HepG2 (cell line): ENCODE measurements around the gene TMEM178A. TPM values are rescaled to one million over a fixed set of nuclear protein-coding genes. Genes with fewer than 3 reads are reported as not detected.
A peak's percentile ranks its signal among the peaks of the same experiment; 100 is the strongest.

Source experiments
- AGO1 ChIP-seq: fragments of 200-400 bp; formaldehyde crosslinking; IDR thresholded peaks from 2 replicates; pipeline ENCODE4 v1.6.1; 2017; ENCODE audit warnings: mild to moderate bottlenecking, low read depth, low read length, moderate library complexity; ENCODE audit not compliant: poor library complexity, severe bottlenecking
- CBX2 ChIP-seq, 2 experiments: fragments of 200-600 bp in 1 of 2; sonication (generic); formaldehyde crosslinking in 1 of 2; IDR thresholded peaks; 2 replicates each; pipeline versions ENCODE4 v1.7.0 to v1.8.1; 2018 to 2022; ENCODE audit warnings: low read depth in 2 of 2, low read length in 1 of 2, mild to moderate bottlenecking in 1 of 2, missing genetic modification reagents in 1 of 2
- EED ChIP-seq: sonication (generic); formaldehyde crosslinking; IDR thresholded peaks from 2 replicates; pipeline ENCODE4 v1.5.0; 2020; ENCODE audit warnings: mild to moderate bottlenecking, missing genetic modification reagents
- ETV5 ChIP-seq: IDR thresholded peaks from 2 replicates; pipeline ENCODE4 v1.6.1; 2018; ENCODE audit warnings: missing biosample characterization, missing genetic modification reagents, inconsistent platforms, borderline replicate concordance
- FOXA3 ChIP-seq: IDR thresholded peaks from 2 replicates; pipeline ENCODE4 v1.6.1; 2016; ENCODE audit warnings: missing genetic modification reagents, missing compliant biosample characterization
- KDM6A ChIP-seq: IDR thresholded peaks from 2 replicates; pipeline ENCODE4 v1.6.1; 2016; ENCODE audit warnings: low read depth
- MTF1 ChIP-seq: sonication (generic); formaldehyde crosslinking; IDR thresholded peaks from 2 replicates; pipeline ENCODE4 v1.5.0; 2020; ENCODE audit warnings: missing genetic modification reagents
- SALL2 ChIP-seq: sonication (generic); formaldehyde crosslinking; IDR thresholded peaks from 2 replicates; pipeline ENCODE4 v1.8.1; 2023; ENCODE audit warnings: mild to moderate bottlenecking, missing genetic modification reagents, inconsistent platforms
- SNAPC2 ChIP-seq: sonication (generic); formaldehyde crosslinking; IDR thresholded peaks from 2 replicates; pipeline ENCODE4 v1.8.1; 2022; ENCODE audit warnings: mild to moderate bottlenecking, missing genetic modification reagents
- SOX13 ChIP-seq, 3 experiments: fragments of 450-650 bp in 1 of 3; sonication (generic) in 1 of 3; formaldehyde crosslinking in 1 of 3; IDR thresholded peaks in 2 of 3; conservative IDR thresholded peaks in 1 of 3; 2 replicates each; pipeline versions ENCODE4 v1.5.0 to v1.6.1; 2016 to 2020; ENCODE audit warnings: antibody characterized with exemption in 1 of 3, mild to moderate bottlenecking in 1 of 3, missing compliant biosample characterization in 1 of 3, missing genetic modification reagents in 1 of 3, moderate library complexity in 1 of 3
- SRSF4 ChIP-seq: fragments of 200-400 bp; formaldehyde crosslinking; IDR thresholded peaks from one replicate; pipeline ENCODE4 v1.6.1; 2018; ENCODE audit warnings: mild to moderate bottlenecking, low read depth, low read length, moderate library complexity; ENCODE audit not compliant: poor library complexity, severe bottlenecking
- TARDBP ChIP-seq: sonication (generic); formaldehyde crosslinking; IDR thresholded peaks from 2 replicates; pipeline ENCODE4 v1.8.0; 2022; ENCODE audit warnings: mild to moderate bottlenecking, missing genetic modification reagents
- WIZ ChIP-seq: sonication (generic); formaldehyde crosslinking; IDR thresholded peaks from 2 replicates; pipeline ENCODE4 v1.5.1; 2020; ENCODE audit warnings: mild to moderate bottlenecking, missing genetic modification reagents
- ZNF747 ChIP-seq: sonication (generic); formaldehyde crosslinking; IDR thresholded peaks from 2 replicates; pipeline ENCODE4 v1.8.1; 2023; ENCODE audit warnings: missing genetic modification reagents, mild to moderate bottlenecking, borderline replicate concordance
- ZNF883 ChIP-seq: sonication (generic); formaldehyde crosslinking; IDR thresholded peaks from 2 replicates; pipeline ENCODE4 v1.5.1; 2020; ENCODE audit warnings: mild to moderate bottlenecking, missing genetic modification reagents; ENCODE audit errors: not compliant biosample characterization
- polyA plus RNA-seq, 8 experiments: library from polyadenylated mRNA; depleted of rRNA in 3 of 8; stranded (reverse) in 7 of 8; unstranded in 1 of 8; fragments of >200 nt; fragmentation: Illumina TruSeq in 4 of 8; extraction: Trizol in 4 of 8; gene quantifications; 2 replicates each; pipeline versions ENCODE4 v1.2.1 to v1.2.3, GENCODE V29; 2011 to 2016; ENCODE audit warnings: low read depth in 4 of 8, missing spikeins in 1 of 8, mixed read lengths in 1 of 8; ENCODE audit not compliant: insufficient read depth in 1 of 8
- total RNA-seq, 5 experiments: library from RNA; depleted of rRNA; stranded (reverse); fragments of >200 nt; fragmentation: Illumina TruSeq; extraction: Trizol; gene quantifications; 2 replicates each; pipeline ENCODE4 v1.2.3, GENCODE V29; 2016; ENCODE audit warnings: low read depth in 1 of 5
- TF ChIP-seq, protein P1 (sequence below): sonication (generic); formaldehyde crosslinking; IDR thresholded peaks from 2 replicates; pipeline ENCODE4 v1.8.0; 2022; ENCODE audit warnings: mild to moderate bottlenecking, missing genetic modification reagents; ENCODE audit not compliant: insufficient replicate concordance
- TF ChIP-seq, protein P2 (sequence below): sonication (generic); formaldehyde crosslinking; IDR thresholded peaks from 2 replicates; pipeline ENCODE4 v1.4.0; 2020; ENCODE audit warnings: missing genetic modification reagents
- TF ChIP-seq, protein P3 (sequence below): IDR thresholded peaks from 2 replicates; pipeline ENCODE4 v1.6.1; 2016; ENCODE audit warnings: missing compliant biosample characterization, missing genetic modification reagents, borderline replicate concordance
- TF ChIP-seq, protein P4 (sequence below): sonication (generic); formaldehyde crosslinking; IDR thresholded peaks from 2 replicates; pipeline ENCODE4 v1.4.0; 2020; ENCODE audit warnings: mild to moderate bottlenecking, missing genetic modification reagents

The TMEM178A gene
- total and polyA plus RNA-seq, 2 of the 13 experiments (the other 11 are each of a cell fraction or from before 2014, with no cell fraction given), result 0.38 to 3.3 TPM

DNA sequence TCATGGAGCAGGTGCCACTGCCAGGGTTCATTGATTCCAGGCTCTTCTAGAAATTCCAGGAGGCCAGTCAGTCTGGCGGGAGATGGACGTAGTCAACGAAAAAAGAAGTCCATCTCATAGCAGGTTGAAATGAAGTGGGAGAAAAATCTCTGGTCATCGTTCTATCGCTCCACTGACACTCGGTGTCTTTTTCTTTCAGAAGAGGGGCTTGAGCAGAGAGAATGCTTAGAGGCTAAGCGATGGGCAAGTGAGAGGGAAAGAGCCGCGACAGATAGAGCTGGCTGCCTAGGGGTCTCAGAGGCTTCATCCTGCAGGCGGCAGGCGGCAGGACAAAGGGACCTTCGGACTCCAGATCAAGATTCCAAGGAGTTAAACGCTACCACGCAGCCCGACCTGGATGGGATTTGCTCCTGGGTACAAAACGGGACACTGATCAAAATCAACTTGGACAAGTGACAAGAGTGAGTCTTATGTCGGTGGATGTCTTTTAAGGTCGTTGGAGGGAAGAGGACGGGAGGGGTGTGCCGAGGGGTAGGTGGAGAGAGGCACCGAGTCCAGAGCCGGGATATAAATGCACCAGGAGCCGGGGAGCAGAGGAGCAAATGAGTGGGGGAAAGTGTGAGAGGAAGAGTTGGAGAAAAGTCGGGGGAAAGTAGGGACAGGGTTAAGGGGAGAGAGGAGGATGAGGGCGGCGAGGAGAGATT lies 677 bp upstream of the TMEM178A start (continued):
- TF ChIP-seq, protein P1, sequence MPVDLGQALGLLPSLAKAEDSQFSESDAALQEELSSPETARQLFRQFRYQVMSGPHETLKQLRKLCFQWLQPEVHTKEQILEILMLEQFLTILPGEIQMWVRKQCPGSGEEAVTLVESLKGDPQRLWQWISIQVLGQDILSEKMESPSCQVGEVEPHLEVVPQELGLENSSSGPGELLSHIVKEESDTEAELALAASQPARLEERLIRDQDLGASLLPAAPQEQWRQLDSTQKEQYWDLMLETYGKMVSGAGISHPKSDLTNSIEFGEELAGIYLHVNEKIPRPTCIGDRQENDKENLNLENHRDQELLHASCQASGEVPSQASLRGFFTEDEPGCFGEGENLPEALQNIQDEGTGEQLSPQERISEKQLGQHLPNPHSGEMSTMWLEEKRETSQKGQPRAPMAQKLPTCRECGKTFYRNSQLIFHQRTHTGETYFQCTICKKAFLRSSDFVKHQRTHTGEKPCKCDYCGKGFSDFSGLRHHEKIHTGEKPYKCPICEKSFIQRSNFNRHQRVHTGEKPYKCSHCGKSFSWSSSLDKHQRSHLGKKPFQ (CRISPR knock-in tag), result no peak
- TF ChIP-seq SOX13 (IDR thresholded peaks at IDR 0.05) (no peak), SOX13 (CRISPR knock-in tag; conservative IDR thresholded peaks at IDR 0.05 in 1 of 2, IDR thresholded peaks at IDR 0.05 in 1 of 2) (no peak), CBX2 (IDR thresholded peaks at IDR 0.05; ENCODE audit: low read depth, low read length) (peak; percentile 90), CBX2 (CRISPR knock-in tag; IDR thresholded peaks at IDR 0.05; ENCODE audit: low read depth) (peak; percentile 81; the same call in 1 of the 2 replicates), ZNF747 (CRISPR knock-in tag) (0 out of 2 replicates have a peak, but pooled peaks have one; percentile 42), WIZ (CRISPR knock-in tag) (no peak), ETV5 (CRISPR knock-in tag) (no peak), SALL2 (no peak), EED (CRISPR knock-in tag) (0 out of 2 replicates have a peak, but pooled peaks have one; percentile 33), AGO1 (no peak), KDM6A (CRISPR knock-in tag) (no peak), ZNF883 (no peak), FOXA3 (CRISPR knock-in tag) (no peak), TARDBP (CRISPR knock-in tag) (no peak), SNAPC2 (CRISPR knock-in tag) (no peak), MTF1 (no peak), SRSF4 (no peak)
- TF ChIP-seq, protein P2, sequence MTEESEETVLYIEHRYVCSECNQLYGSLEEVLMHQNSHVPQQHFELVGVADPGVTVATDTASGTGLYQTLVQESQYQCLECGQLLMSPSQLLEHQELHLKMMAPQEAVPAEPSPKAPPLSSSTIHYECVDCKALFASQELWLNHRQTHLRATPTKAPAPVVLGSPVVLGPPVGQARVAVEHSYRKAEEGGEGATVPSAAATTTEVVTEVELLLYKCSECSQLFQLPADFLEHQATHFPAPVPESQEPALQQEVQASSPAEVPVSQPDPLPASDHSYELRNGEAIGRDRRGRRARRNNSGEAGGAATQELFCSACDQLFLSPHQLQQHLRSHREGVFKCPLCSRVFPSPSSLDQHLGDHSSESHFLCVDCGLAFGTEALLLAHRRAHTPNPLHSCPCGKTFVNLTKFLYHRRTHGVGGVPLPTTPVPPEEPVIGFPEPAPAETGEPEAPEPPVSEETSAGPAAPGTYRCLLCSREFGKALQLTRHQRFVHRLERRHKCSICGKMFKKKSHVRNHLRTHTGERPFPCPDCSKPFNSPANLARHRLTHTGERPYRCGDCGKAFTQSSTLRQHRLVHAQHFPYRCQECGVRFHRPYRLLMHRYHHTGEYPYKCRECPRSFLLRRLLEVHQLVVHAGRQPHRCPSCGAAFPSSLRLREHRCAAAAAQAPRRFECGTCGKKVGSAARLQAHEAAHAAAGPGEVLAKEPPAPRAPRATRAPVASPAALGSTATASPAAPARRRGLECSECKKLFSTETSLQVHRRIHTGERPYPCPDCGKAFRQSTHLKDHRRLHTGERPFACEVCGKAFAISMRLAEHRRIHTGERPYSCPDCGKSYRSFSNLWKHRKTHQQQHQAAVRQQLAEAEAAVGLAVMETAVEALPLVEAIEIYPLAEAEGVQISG (CRISPR knock-in tag), result no peak
- TF ChIP-seq, protein P3, sequence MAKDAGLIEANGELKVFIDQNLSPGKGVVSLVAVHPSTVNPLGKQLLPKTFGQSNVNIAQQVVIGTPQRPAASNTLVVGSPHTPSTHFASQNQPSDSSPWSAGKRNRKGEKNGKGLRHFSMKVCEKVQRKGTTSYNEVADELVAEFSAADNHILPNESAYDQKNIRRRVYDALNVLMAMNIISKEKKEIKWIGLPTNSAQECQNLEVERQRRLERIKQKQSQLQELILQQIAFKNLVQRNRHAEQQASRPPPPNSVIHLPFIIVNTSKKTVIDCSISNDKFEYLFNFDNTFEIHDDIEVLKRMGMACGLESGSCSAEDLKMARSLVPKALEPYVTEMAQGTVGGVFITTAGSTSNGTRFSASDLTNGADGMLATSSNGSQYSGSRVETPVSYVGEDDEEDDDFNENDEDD (CRISPR knock-in tag), result no peak
- TF ChIP-seq, protein P4, sequence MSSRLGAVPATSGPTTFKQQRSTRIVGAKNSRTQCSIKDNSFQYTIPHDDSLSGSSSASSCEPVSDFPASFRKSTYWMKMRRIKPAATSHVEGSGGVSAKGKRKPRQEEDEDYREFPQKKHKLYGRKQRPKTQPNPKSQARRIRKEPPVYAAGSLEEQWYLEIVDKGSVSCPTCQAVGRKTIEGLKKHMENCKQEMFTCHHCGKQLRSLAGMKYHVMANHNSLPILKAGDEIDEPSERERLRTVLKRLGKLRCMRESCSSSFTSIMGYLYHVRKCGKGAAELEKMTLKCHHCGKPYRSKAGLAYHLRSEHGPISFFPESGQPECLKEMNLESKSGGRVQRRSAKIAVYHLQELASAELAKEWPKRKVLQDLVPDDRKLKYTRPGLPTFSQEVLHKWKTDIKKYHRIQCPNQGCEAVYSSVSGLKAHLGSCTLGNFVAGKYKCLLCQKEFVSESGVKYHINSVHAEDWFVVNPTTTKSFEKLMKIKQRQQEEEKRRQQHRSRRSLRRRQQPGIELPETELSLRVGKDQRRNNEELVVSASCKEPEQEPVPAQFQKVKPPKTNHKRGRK, result 0 out of 2 replicates have a peak, but pooled peaks have one; percentile 63
- TF ChIP-seq, all 625 proteins: peak for 15
